GM18498 (cell line): ENCODE data around the gene BTNL3.
"Not testable (repeated sequence)": the region's sequence is repeated elsewhere in the genome, so short reads cannot be mapped to it uniquely, and the experiment has no call there.

ENCODE experiments used
- ATAC-seq: cut with Tn5 transposase; IDR thresholded peaks from one replicate; pipeline ENCODE4 v1.9.1; 2021; ENCODE audit warnings: mild to moderate bottlenecking, moderate library complexity; ENCODE audit not compliant: unreplicated experiment

Gene BTNL3

GRCh38 chr5:181045857-181046256 is 57.2 kb downstream of the BTNL3 start:
- not testable (repeated sequence) for ATAC-seq

- ATAC-seq, result no peak
These were observed 58.6 kb downstream of the BTNL3 start for GRCh38 chr5:181047288-181047687.

DNA sequence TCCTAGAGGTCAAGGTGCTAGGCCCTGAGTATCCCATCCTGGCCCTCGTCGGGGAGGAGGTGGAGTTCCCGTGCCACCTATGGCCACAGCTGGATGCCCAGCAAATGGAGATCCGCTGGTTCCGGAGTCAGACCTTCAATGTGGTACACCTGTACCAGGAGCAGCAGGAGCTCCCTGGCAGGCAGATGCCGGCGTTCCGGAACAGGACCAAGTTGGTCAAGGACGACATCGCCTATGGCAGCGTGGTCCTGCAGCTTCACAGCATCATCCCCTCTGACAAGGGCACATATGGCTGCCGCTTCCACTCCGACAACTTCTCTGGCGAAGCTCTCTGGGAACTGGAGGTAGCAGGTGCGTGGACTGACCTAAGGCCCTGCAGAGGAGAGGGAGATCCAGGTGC is 59.3 kb downstream of the BTNL3 start:
- no peak for ATAC-seq

DNA sequence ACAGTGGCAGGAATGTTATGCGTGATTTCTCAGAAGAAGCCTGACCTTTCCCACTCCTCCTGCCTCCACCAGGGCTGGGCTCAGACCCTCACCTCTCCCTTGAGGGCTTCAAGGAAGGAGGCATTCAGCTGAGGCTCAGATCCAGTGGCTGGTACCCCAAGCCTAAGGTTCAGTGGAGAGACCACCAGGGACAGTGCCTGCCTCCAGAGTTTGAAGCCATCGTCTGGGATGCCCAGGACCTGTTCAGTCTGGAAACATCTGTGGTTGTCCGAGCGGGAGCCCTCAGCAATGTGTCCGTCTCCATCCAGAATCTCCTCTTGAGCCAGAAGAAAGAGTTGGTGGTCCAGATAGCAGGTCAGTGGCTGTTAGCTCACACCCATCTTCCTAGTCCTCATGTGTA is 61.4 kb downstream of the BTNL3 start:
- no peak for ATAC-seq

DNA sequence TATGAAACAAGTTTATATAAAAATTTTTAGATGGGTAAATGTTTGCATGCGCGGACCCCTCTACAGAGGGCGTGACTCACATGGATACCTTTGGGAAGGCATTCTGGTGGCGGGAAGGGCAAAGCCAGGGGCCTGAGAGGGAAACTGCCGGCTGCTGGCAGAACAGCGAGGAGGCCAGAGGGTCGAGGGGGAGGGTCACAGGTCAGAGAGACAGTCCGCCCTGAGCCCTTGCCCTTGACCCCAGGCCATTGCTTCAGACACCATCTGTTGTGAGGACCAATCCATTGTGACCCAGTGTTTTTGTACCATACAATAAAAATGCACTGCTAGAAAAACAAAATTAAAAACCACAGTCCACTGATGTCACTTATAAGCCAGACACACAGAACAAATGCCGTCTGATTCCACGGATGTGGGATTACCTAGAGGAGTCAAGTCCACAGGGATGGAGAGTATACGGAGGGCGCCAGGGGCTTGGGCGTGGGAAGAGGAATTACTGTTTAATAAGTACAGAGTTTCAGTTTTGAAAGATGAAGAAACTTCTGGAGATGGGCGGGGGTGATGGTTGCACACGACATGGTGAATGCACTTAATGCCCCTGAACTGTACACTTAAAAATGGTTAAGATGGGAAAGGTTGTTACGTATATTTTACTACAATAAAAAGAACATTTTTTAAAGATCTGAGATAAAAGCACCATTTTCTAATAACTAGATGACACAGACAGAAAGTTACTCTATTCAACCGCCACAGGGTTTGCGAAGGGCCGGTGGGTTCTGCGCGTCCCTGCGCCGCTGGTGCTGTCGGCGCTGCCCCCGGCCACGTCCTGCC is 63.4 kb downstream of the BTNL3 start:
- ATAC-seq, result no peak

- no peak for ATAC-seq
These were observed 64.2 kb downstream of the BTNL3 start for GRCh38 chr5:181052672-181053487.

DNA sequence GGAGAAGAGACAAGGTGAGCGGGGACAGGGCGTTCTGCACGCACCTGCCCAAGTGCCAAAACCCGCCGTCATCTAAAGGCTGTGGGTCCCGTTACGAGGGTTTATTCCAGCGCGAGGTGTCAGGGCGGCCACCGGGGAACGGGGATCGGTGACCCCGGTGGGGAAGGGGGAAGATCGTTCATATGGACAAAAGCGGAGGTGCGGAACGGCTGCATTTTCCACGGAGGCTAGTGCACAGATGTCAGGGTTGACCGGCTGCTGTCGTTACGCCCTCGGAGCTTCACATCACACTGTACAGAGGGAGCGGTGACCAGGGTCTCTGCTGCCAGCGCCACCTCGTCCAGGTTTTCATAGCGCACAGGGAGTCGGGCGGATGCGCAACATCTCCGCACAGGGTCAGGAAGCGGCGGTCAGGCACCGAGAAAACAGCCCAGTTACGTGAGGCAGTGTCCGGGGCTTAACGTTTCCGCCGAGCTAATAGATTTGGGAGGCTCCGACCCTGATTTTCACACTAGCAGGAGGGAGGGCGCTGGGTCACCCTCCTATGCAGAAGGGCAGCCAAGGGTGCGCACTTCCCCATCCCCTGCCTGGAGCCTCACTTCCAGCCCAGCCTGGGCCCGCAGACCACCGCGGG is 65.0 kb downstream of the BTNL3 start:
- ATAC-seq, result no peak

DNA sequence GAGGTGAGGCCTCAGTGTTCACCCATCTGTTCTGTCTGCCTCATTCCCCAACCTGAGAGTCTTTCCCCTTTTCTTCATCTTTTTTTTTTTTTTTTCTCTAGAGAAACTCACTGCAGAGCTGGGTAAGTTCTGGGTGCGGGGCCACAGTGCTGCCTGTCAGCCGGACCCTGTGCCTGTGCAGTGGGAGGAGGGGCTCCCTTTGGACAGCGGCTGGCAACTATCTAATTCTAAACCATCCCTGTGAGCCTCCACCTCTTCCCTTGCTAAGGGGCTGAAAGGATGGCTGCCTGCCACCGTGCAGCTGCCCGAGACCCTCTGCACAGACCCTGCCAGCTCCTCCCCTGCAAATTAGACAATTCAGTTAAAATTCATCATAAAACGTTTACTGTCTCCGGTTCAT is 65.5 kb downstream of the BTNL3 start:
- no peak for ATAC-seq

GRCh38 chr5:181054871-181055459 is 66.3 kb downstream of the BTNL3 start:
- no peak for ATAC-seq
